IMR-90 (cell line): ENCODE results near the gene VLDLR. TPM values are rescaled to one million over a fixed set of nuclear protein-coding genes. Genes with fewer than 3 reads are reported as not detected.
A peak's percentile ranks its signal among the peaks of the same experiment; 100 is the strongest.

Experiments
- ATAC-seq: fragments of 200-7000 bp; cut with Tn5 transposase; 2 replicates; pipeline ENCODE4 v1.9.1; 2020; ENCODE audit warnings: low read depth, mild to moderate bottlenecking, moderate library complexity
- BruUV-seq: library from RNA; stranded (reverse); fragments of 400-500 nt; replicated peaks from 2 replicates; lab custom pipeline; 2021; lab: Mats Ljungman, UMichigan
- CTCF ChIA-PET: fragments of 300-600 bp; formaldehyde crosslinking; extraction: SDS; loops from one replicate; lab custom pipeline; 2021; ENCODE audit warnings: antibody characterized with exemption; lab: Yijun Ruan, JAX
- POLR2A ChIA-PET: fragments of 300-600 bp; sonication (Branson Sonifier 250); formaldehyde crosslinking; loops from one replicate; lab custom pipeline; 2022; ENCODE audit warnings: antibody characterized with exemption; ENCODE audit not compliant: unreplicated experiment; lab: Charles Lee
- DNase-seq: peaks from one replicate; pipeline ENCODE4 v3.0.0; 2013
- H2AFZ ChIP-seq: replicated peaks from 2 replicates; pipeline ENCODE3; 2013; ENCODE audit warnings: low read length, mild to moderate bottlenecking; ENCODE audit not compliant: poor library complexity
- H2AK5ac ChIP-seq: 2 replicates; pipeline ENCODE4 v1.6.1; 2013; ENCODE audit warnings: low read depth, low read length, inconsistent platforms
- H2AK9ac ChIP-seq: replicated peaks from 2 replicates; pipeline ENCODE3; 2013; ENCODE audit warnings: mild to moderate bottlenecking, low read depth, low read length, moderate library complexity; ENCODE audit not compliant: poor library complexity
- H2BK120ac ChIP-seq: 2 replicates; pipeline ENCODE4 v1.6.1; 2013; ENCODE audit warnings: low read depth, low read length, inconsistent platforms
- H2BK15ac ChIP-seq: 3 replicates; pipeline ENCODE4 v1.6.1; 2013; ENCODE audit warnings: low read depth, low read length, inconsistent platforms
- H2BK20ac ChIP-seq: 2 replicates; pipeline ENCODE4 v1.6.1; 2013; ENCODE audit warnings: low read depth, mild to moderate bottlenecking, inconsistent platforms, low read length, moderate library complexity
- H2BK5ac ChIP-seq: 2 replicates; pipeline ENCODE4 v1.6.1; 2013; ENCODE audit warnings: mild to moderate bottlenecking, low read depth, low read length, inconsistent platforms; ENCODE audit not compliant: poor library complexity, severe bottlenecking
- H3K14ac ChIP-seq: replicated peaks from 2 replicates; pipeline ENCODE4 v1.6.1; 2013; ENCODE audit warnings: low read depth, low read length, inconsistent platforms
- H3K18ac ChIP-seq: 2 replicates; pipeline ENCODE4 v1.6.1; 2013; ENCODE audit warnings: low read depth, low read length, control low read depth
- H3K23ac ChIP-seq: 2 replicates; pipeline ENCODE4 v1.6.1; 2013; ENCODE audit warnings: low read depth, low read length, inconsistent platforms
- H3K27ac ChIP-seq: 2 replicates; pipeline ENCODE4 v1.5.1; 2013; ENCODE audit warnings: mild to moderate bottlenecking, control low read depth, low read length; ENCODE audit not compliant: insufficient read depth
- H3K27me3 ChIP-seq: 2 replicates; pipeline ENCODE4 v1.6.1; 2013; ENCODE audit warnings: low read length; ENCODE audit not compliant: control insufficient read depth, insufficient read depth
- H3K36me3 ChIP-seq: 2 replicates; pipeline ENCODE4 v1.6.1; 2013; ENCODE audit warnings: low read length, mixed read lengths; ENCODE audit not compliant: control insufficient read depth, insufficient read depth
- H3K4ac ChIP-seq: 2 replicates; pipeline ENCODE4 v1.6.1; 2013; ENCODE audit warnings: low read depth, low read length, inconsistent platforms
- H3K4me1 ChIP-seq: 2 replicates; pipeline ENCODE4 v1.6.1; 2013; ENCODE audit warnings: low read length, mixed read lengths; ENCODE audit not compliant: control insufficient read depth, insufficient read depth
- H3K4me2 ChIP-seq: 2 replicates; pipeline ENCODE4 v1.6.1; 2013; ENCODE audit warnings: low read depth, mild to moderate bottlenecking, control low read depth, low read length, moderate library complexity
- H3K4me3 ChIP-seq: 2 replicates; pipeline ENCODE4 v1.5.1; 2013; ENCODE audit warnings: low read depth, mild to moderate bottlenecking, control low read depth, low read length, moderate library complexity; ENCODE audit not compliant: insufficient read depth
- H3K56ac ChIP-seq: 2 replicates; pipeline ENCODE4 v1.6.1; 2013; ENCODE audit warnings: low read length, inconsistent platforms; ENCODE audit not compliant: insufficient read depth; ENCODE audit errors: extremely low read depth
- H3K79me1 ChIP-seq, 2 experiments: 2 replicates each; pipeline ENCODE4 v1.6.1; 2013; ENCODE audit warnings: low read length in 2 of 2, inconsistent platforms in 1 of 2, low read depth in 1 of 2
- H3K9ac ChIP-seq: 2 replicates; pipeline ENCODE4 v1.6.1; 2013; ENCODE audit warnings: low read depth, low read length, control low read depth
- H3K9me1 ChIP-seq: 2 replicates; pipeline ENCODE4 v1.6.1; 2013; ENCODE audit warnings: low read length, inconsistent platforms; ENCODE audit not compliant: insufficient read depth
- H3K9me3 ChIP-seq: 2 replicates; pipeline ENCODE4 v1.6.1; 2013; ENCODE audit warnings: low read length; ENCODE audit not compliant: control insufficient read depth, insufficient read depth
- H4K20me1 ChIP-seq: 2 replicates; pipeline ENCODE4 v1.6.1; 2013; ENCODE audit warnings: low read length, inconsistent platforms; ENCODE audit not compliant: insufficient read depth
- H4K5ac ChIP-seq: 2 replicates; pipeline ENCODE4 v1.6.1; 2013; ENCODE audit warnings: mild to moderate bottlenecking, low read depth, low read length, control low read depth
- H4K8ac ChIP-seq, 2 experiments: 2 replicates each; pipeline ENCODE4 v1.6.1; 2013; ENCODE audit warnings: low read depth in 2 of 2, low read length in 2 of 2, control low read depth in 1 of 2, inconsistent platforms in 1 of 2
- H4K91ac ChIP-seq: 2 replicates; pipeline ENCODE4 v1.6.1; 2013; ENCODE audit warnings: low read depth, low read length, inconsistent platforms; ENCODE audit not compliant: insufficient read depth
- CHD1 ChIP-seq: IDR thresholded peaks from 2 replicates; pipeline ENCODE4 v1.6.1; 2012; ENCODE audit warnings: low read depth, low read length, improper control_type of control experiment
- ELK1 ChIP-seq: fragments of 150-350 bp; IDR thresholded peaks from 2 replicates; pipeline ENCODE4 v1.6.1; 2016; ENCODE audit warnings: low read depth, mild to moderate bottlenecking, low read length, moderate library complexity, borderline replicate concordance
- FOS ChIP-seq: fragments of 150-350 bp; IDR thresholded peaks from 2 replicates; pipeline ENCODE4 v1.6.1; 2016; ENCODE audit warnings: low read depth, low read length
- MAFK ChIP-seq: IDR thresholded peaks from 2 replicates; pipeline ENCODE4 v1.6.1; 2012; ENCODE audit warnings: low read depth, low read length, improper control_type of control experiment
- MAZ ChIP-seq: IDR thresholded peaks from 2 replicates; pipeline ENCODE4 v1.6.1; 2012; ENCODE audit warnings: low read depth, mild to moderate bottlenecking, low read length, improper control_type of control experiment, moderate library complexity, borderline replicate concordance
- MXI1 ChIP-seq: IDR thresholded peaks from 2 replicates; pipeline ENCODE4 v1.6.1; 2012; ENCODE audit warnings: low read depth, mild to moderate bottlenecking, low read length, moderate library complexity, borderline replicate concordance
- NFE2L2 ChIP-seq: fragments of 150-350 bp; IDR thresholded peaks from 2 replicates; pipeline ENCODE4 v1.6.1; 2016; ENCODE audit warnings: low read depth, mild to moderate bottlenecking, low read length
- POLR2A ChIP-seq: IDR thresholded peaks from 2 replicates; pipeline ENCODE4 v1.6.1; 2012; ENCODE audit warnings: mild to moderate bottlenecking, low read depth, low read length
- RAD21 ChIP-seq: IDR thresholded peaks from 2 replicates; pipeline ENCODE4 v1.6.1; 2012; ENCODE audit warnings: low read length, improper control_type of control experiment
- RCOR1 ChIP-seq: IDR thresholded peaks from 2 replicates; pipeline ENCODE4 v1.6.1; 2012; ENCODE audit warnings: mild to moderate bottlenecking, low read length, improper control_type of control experiment; ENCODE audit not compliant: insufficient replicate concordance
- RFX5 ChIP-seq: IDR thresholded peaks from 2 replicates; pipeline ENCODE4 v1.8.0; 2012; ENCODE audit warnings: low read depth, mild to moderate bottlenecking, low read length, moderate library complexity
- USF2 ChIP-seq: fragments of 150-350 bp; IDR thresholded peaks from 2 replicates; pipeline ENCODE4 v1.6.1; 2017; ENCODE audit warnings: mild to moderate bottlenecking, antibody characterized with exemption, low read length, low read depth
- WGBS, 2 experiments: methylation state at CpG; one replicate each; pipeline versions ENCODE4 v1.1.5 to v1.1.7; 2013; ENCODE audit warnings: missing lambda C conversion rate in 2 of 2; ENCODE audit not compliant: insufficient read length in 1 of 2; ENCODE audit errors: extremely low coverage in 2 of 2; 5-methylcytosine and 5-hydroxymethylcytosine counted together
- dilution Hi-C: fragments of 300-500 bp; cut with HindIII; formaldehyde crosslinking; loops from one replicate; pipeline ENCODE4 v1.14.3; 2018; ENCODE audit warnings: low sequenced_read_pairs; ENCODE audit not compliant: unreplicated experiment
- in situ Hi-C: fragments of 300-500 bp; cut with MboI; formaldehyde crosslinking; loops from 3 replicates; pipeline ENCODE4 v1.14.3; 2019; ENCODE audit warnings: low sequenced_read_pairs, inconsistent platforms, mixed read lengths
- intact Hi-C: fragments of 100-400 bp; cut with micrococcal nuclease; formaldehyde crosslinking; loops from 2 replicates; pipeline ENCODE4 v1.10.0; 2022
- polyA plus RNA-seq, 3 experiments: library from polyadenylated mRNA; depleted of rRNA; stranded (reverse); fragments of >200 nt; gene quantifications; 2 replicates each; pipeline ENCODE4 v1.2.3, GENCODE V29; 2012; ENCODE audit warnings: low replicate concordance in 1 of 3
- total RNA-seq: library from RNA; depleted of rRNA; stranded (reverse); fragments of >200 nt; gene quantifications from 2 replicates; pipeline ENCODE4 v1.2.3, GENCODE V29; 2012
- TF ChIP-seq, protein P1 (sequence below): conservative IDR thresholded peaks from 2 replicates; pipeline ENCODE4 v1.5.1; 2012; ENCODE audit warnings: mild to moderate bottlenecking, low read depth, low read length, improper control_type of control experiment

VLDLR gene
- total and polyA plus RNA-seq, 2 of the 4 experiments (the other 2 are of a cell fraction): 9.0 to 10.2 TPM

- H4K20me1 ChIP-seq: peaks cover 26% of the 10 kb centered on the region
- no peak overlapping the region for H2BK20ac ChIP-seq
- peak overlapping the region; percentile 50; the same call in 1 of the 2 replicates for H3K56ac ChIP-seq
- H2BK5ac ChIP-seq: no peak overlapping the region
- dilution Hi-C loops (no loop called here), in situ Hi-C loops (loop anchor here (10.0 kb wide), 1 partner anchor 214 kb away; no protein-coding TSS in a partner anchor), intact Hi-C loops (loop anchor here (1.0 to 5.0 kb wide), 8 partner anchors 108 to 604 kb away; partner anchors contain the start of gene SMARCA2)
- DNase-seq (peak; percentile 87), ATAC-seq (peak; percentile 88)
- H2AK5ac ChIP-seq: no peak overlapping the region
- no peaks in the 10 kb centered on the region for H3K9me3 ChIP-seq
- peak overlapping the region; percentile 93 for H4K91ac ChIP-seq
- H3K9me1 ChIP-seq: 0 out of 2 replicates have a peak, but pooled peaks cover 3% of the 10 kb centered on the region
- WGBS, 2 experiments: 3% methylated on average over 28 of the region's 66 CpGs; no CpG with 5 or more reads in 1 of the 2 experiments
- H2BK120ac ChIP-seq: peak overlapping the region; percentile 48
- peaks cover 2% of the 10 kb centered on the region; the same call in 1 of the 2 replicates for H3K4me1 ChIP-seq
- H3K36me3 ChIP-seq: no peaks in the 10 kb centered on the region
- H2AFZ ChIP-seq: peak overlapping the region; percentile 88
- H2AK9ac ChIP-seq: peak overlapping the region; percentile 91
- H3K4me2 ChIP-seq: peak overlapping the region; percentile 93
- peak overlapping the region; percentile 22; the same call in 1 of the 2 replicates for H4K5ac ChIP-seq
- peaks cover 27 to 28% of the 10 kb centered on the region in 2 experiments for H3K79me1 ChIP-seq
- peak overlapping the region; percentile 70 for H3K27ac ChIP-seq
- no TSS peak for BruUV-seq
- peak overlapping the region; percentile 67 for H3K4ac ChIP-seq
- ChIA-PET POLR2A (no interaction called here), CTCF (no interaction called here)
- H3K4me3 ChIP-seq: peak overlapping the region; percentile 79
- H3K14ac ChIP-seq: peak overlapping the region; percentile 54
- peak overlapping the region; percentile 61 for H3K9ac ChIP-seq
- no peak overlapping the region for H2BK15ac ChIP-seq
- peak overlapping the region; percentile 45; the same call in 1 of the 2 replicates for H3K18ac ChIP-seq
- H4K8ac ChIP-seq: peak overlapping the region; percentile 65 to 82; a peak in 3 of 4 replicates
- peak overlapping the region; percentile 54; the same call in 1 of the 2 replicates for H3K23ac ChIP-seq
- H3K27me3 ChIP-seq: no peaks in the 10 kb centered on the region
- TF ChIP-seq RFX5 (no peak), CHD1 (no peak), RCOR1 (peak; percentile 85), USF2 (peak; percentile 78), RAD21 (peak; percentile 42), FOS (0 out of 2 replicates have a peak, but pooled peaks have one; percentile 14), MAFK (no peak), POLR2A (peak; percentile 64), NFE2L2 (no peak), ELK1 (no peak), MAZ (0 out of 2 replicates have a peak, but pooled peaks have one; percentile 11), MXI1 (no peak; the same call in 1 of the 2 replicates)
- TF ChIP-seq, protein P1, sequence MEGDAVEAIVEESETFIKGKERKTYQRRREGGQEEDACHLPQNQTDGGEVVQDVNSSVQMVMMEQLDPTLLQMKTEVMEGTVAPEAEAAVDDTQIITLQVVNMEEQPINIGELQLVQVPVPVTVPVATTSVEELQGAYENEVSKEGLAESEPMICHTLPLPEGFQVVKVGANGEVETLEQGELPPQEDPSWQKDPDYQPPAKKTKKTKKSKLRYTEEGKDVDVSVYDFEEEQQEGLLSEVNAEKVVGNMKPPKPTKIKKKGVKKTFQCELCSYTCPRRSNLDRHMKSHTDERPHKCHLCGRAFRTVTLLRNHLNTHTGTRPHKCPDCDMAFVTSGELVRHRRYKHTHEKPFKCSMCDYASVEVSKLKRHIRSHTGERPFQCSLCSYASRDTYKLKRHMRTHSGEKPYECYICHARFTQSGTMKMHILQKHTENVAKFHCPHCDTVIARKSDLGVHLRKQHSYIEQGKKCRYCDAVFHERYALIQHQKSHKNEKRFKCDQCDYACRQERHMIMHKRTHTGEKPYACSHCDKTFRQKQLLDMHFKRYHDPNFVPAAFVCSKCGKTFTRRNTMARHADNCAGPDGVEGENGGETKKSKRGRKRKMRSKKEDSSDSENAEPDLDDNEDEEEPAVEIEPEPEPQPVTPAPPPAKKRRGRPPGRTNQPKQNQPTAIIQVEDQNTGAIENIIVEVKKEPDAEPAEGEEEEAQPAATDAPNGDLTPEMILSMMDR: peak; percentile 30
Measured at GRCh38 chr9:2620919-2621721, 467 bp upstream of the VLDLR start.
